Cortex of kidney (tissue), 1 donor: ENCODE data around the gene ZNF74.
"Not testable (repeated sequence)": the region's sequence is repeated elsewhere in the genome, so short reads cannot be mapped to it uniquely, and the experiment has no call there.

ENCODE experiments used
- DNase-seq: peaks from one replicate; lab custom pipeline; 2025; lab: John Stamatoyannopoulos, UW

ZNF74 gene

DNA sequence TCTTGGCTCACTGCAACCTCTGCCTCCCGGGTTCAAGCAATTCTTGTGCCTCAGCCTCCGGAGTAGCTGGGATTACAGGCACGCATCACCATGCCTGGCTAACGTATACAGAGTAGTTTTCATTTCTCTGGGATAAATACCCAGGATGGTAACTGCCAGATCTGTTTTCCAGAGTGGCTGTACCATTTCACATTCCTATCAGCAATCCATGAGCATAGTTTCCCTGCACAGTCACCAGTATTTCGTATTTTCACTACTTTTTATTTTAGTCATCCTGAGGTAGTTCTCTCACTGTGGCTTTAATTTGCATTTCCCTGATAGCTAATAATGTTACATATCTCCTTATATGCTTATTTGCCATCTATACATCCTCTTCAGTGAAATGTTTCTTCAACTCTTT, 54.7 kb downstream of the ZNF74 start:
- no peak for DNase-seq

DNA sequence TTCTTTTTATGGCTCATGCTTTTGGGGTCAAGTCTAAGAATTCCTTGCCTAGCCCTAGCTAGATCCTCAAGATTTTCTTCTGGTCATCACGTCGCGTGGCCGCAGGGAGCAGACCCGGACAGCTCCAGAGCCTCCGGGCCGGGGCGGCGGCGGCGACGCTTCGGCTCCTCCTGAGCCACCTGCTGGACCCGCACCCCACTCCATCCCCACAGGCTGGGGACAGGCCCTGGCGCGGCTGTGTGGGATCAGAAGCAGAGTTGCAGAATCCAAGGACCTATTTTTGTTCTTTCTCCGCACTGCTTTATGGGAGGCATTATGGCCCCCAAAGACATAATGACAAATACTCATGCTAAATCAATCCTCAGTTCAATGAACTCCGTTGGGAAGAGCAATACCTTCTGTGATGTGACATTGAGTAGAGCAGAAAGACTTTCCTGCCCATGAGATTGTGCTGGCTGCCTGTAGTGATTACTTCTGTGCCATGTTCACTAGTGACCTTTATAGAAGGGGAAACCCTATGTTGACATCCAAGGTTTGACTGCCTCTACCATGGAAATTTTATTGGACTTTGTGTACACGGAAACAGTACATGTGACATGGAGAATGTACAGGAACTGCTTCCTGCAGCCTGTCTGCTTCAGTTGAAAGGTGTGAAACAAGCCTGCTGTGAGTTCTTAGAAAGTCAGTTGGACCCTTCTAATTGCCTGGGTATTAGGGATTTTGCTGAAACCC, 56.0 kb downstream of the ZNF74 start:
- no peak for DNase-seq

DNA sequence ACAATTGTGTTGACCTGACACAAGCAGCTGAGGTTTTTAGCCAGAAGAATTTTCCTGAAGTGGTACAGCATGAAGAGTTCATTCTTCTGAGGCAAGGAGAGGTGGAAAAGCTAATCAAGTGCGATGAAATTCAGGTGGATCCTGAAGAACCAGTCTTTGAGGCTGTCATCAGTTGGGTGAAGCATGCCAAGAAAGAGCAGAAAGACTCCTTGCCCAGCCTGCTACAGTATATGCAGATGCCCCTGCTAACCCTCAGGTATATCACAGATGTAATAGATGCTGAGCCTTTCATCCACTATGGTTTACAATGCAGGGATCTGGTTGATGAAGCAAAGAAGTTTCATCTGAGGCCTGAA, 56.6 kb downstream of the ZNF74 start:
- no peak for DNase-seq

DNA sequence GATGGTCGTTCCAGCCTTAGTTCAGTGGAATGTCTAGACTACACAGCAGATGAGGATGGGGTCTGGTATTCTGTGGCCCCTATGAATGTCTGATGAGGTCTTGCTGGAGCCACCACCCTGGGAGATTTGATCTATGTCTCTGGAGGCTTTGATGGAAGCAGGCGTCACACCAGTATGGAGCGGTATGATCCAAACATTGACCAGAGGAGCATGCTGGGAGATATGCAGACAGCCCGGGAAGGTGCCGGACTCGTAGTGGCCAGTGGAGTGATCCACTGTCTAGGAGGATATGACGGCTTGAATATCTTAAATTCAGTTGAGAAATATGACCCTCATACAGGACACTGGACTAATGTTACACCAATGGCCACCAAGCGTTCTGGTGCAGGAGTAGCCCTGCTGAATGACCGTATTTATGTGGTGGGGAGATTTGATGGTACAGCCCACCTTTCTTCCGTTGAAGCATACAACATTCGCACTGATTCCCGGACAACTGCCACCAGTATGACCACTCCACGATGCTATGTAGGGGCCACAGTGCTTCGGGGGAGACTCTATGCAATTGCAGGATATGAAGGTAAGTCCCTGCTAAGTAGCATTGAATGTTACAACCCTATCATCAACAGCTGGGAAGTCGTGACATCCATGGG, 57.3 kb downstream of the ZNF74 start:
- DNase-seq: not testable (repeated sequence)

DNA sequence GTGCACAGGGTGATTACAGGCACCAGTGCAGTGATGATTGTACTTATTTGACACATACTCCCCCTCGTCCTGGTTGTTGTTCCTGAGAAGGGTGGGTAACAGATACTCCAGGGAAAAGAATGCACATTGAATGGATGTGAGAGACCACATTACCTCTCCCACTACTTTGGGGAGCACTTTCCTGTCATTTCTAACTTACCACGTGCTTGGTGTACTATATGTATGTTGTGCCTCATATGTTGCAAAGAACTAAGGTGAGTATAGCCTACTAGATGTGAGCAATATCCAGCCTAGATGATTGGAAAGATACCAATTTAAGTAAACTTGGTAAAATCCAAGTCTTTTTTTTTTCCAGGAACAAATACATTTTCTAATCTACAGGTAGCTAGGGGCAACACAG, 58.0 kb downstream of the ZNF74 start:
- DNase-seq: no peak

DNA sequence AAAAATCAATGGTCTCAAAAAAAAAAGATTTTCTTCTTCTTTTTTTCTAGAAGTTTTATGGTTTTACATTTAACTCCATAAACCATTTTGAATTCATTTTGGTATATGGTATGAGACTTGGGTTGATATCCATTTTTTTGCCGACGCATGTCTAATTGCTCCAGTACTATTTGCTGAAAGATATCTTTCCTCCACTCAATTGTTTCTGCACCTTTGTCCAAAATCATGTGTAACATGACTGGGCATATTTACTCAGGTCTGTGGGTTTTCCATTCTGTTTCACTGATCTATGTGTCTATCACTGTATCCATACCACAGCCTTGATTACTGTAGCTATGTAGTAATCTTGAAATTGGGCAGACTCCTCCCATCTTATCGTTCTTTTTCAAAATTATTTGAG, 59.3 kb downstream of the ZNF74 start:
- DNase-seq: no peak

DNA sequence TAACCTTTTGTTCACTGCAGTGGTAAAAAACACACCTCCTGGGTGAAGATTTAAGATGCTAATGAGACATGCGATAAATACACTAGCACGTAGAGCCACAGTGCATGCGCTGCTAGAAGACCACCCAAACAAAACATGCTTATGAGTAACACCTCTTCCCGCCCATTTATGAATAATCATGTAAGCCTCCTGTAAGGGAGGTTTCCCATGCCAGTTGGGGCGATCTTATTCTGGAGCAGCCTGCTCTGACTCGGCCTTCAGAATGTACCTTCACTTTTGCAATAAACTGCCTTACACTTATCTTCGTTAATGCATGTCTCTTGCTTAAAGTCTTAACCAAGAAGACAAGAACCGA, 61.7 kb downstream of the ZNF74 start:
- DNase-seq: no peak

DNA sequence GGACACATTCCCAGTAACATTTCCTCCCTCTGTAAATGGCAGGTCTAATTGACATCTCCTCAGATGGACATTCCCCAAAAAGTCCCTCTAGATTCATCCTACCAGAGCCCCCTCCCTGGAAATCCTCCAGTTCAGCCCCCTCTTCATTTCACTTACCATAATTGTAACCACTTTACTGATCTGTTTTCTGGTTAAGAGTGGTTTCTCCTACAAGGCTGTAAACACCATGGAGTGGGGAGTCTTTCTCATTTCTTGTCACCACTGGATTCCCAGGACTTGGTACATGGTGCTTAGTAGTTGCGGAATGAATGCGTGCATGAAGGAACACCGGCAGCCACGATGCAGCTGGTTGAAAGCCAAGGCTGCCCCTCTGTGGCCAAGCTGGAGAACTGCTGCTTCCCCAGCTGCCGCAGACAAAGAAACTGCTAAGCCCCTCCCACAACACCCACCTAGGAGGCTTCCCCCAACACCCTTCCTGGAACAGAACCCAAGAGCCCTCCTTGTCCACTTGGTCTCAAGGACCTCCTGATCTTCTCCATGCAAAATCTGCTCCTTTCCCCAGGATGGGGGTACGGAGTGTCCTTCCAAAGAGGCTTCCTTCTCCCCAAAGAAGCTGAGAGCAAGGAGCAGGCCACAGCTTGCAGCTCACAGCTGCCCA, 62.2 kb downstream of the ZNF74 start:
- DNase-seq: no peak

DNA sequence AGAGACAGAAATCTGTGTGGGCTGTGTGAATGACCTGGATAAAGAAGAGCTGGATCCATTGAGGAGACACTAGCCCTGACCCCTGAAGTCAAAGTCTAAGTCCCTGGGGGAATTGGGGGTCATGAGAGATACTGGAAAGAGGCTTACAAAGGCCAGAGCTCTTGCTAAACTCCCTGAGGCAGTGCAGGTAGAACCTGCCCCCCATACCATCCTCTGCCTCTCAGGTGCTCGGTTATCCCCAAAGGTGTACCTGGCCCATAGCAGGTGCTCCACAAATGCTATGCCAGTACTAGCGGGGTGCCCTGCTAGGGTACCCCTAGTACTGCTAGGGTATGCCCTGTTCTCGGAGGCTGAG, 62.7 kb downstream of the ZNF74 start:
- DNase-seq: no peak

DNA sequence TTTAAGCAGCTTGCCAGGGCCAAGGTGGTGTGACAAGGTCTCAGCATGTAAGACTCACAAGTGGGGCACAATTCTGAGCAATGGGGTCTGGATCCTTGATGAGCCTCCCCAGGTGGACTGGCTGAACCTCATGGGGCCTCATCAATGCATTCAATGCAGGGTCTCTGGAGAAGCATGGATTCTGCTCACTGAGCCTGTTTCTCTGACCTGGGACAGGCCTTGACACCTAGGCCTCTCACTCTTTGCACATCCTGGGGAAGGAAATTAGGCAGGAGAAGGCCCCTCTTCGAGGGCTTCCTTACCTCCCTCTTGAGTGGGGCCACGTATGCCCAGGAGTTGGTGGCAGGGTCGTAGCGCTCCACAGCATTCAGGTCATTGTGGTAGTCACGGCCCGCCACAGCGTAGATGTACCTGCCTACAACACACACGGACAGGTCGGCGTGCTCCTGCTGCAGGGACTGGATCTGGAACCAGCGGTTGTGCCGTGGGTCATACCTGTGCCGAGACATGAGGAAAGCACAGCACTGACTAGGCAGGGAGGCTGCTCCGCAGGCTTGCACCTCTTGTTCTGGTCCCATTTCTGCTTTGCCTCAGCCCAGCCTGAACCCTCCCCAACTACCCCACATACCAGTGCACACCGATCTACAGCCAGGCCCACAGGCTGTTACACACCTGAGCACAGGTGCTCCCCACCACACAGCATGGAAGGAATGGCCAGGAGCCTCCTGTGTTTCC, 63.7 kb downstream of the ZNF74 start:
- no peak for DNase-seq
